GM12892 (cell line): ENCODE measurements around the gene TOP1.
A peak's percentile ranks its signal among the peaks of the same experiment; 100 is the strongest.

Experiments used
- DNase-seq: peaks from one replicate; pipeline ENCODE4 v3.0.0; 2011; ENCODE audit not compliant: insufficient read length
- FAIRE-seq: peaks from 2 replicates; lab custom pipeline; 2011; peaks lifted over from hg19 to GRCh38; lab: Jason Lieb, UNC
- POLR2A ChIP-seq: IDR thresholded peaks from 2 replicates; pipeline ENCODE4 v1.6.1; 2011; ENCODE audit warnings: low read depth, low read length, control low read depth
- POLR2AphosphoS5 ChIP-seq: IDR thresholded peaks from 2 replicates; pipeline ENCODE4 v1.6.1; 2011; ENCODE audit warnings: low read depth, low read length, control low read depth
- TAF1 ChIP-seq: IDR thresholded peaks from 2 replicates; pipeline ENCODE4 v1.6.1; 2011; ENCODE audit warnings: low read depth, mild to moderate bottlenecking, control low read depth, low read length, borderline replicate concordance

TOP1 gene

DNA sequence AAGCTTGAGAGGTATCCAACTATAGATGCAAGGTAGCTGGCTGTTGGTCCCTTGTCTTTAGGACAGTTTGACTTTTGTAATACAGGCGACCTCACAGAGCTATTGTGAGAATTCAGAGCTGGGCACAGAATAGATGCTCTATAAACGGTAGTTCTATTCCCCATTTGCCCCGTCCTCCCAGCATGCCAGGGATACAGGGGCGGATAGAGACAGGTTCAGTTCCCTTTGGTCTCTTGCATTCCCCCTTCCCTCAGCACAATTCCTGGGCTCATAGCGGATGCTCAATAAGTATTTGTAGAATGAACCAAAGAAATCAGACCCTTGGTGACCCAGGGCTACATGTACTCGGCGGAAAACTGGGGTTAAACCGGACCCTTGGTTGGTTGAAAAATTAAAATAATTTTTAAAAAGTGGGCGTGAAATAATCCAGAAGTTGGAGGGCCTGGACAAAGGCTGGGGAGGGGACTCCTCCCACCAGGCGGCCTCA lies 707 bp upstream of the TOP1 start:
- FAIRE-seq (no peak), DNase-seq (no peak)
- TF ChIP-seq TAF1: no peak
- TF ChIP-seq POLR2A: no peak
- TF ChIP-seq POLR2AphosphoS5: no peak

DNA sequence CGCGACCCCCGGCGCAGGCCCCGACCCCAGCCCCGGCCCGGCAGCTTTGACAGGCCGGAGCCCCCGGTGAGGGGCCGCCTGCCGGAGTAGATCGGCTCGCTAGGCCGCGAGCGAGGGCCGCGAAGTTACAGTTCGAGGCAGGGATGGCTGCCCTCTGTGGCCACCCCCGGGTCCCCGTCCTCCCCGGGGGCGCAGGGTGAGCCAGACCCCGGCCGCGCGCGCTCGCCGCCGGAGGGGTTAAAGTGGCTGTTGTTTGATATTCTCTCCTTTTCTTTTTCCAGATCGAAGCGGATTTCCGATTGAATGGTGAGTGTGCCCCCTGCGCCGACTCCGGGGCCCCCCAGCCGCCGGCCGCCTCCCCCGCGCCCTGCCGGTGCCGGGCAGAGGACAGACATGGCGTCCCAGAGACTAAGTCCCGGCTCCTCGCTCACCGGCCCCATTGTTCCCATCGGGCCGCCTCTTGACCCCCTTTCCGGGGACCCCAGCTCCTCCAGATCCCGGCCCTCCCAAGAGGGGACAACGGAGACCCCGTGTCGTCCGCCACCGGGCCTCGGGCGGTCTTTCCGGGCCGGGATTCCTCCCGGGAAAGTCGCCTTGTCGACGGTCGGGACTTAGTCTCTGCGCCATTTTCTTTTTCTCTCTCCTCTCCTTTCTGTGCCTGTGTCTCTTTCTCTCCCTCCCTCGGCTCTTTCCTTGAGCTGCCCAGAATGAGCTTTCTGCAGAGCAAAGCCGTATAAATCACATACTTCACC lies 704 bp downstream of the TOP1 start:
- FAIRE-seq (no peak), DNase-seq (peak; percentile 42)
- TF ChIP-seq POLR2AphosphoS5 (no peak), TAF1 (no peak)

DNA sequence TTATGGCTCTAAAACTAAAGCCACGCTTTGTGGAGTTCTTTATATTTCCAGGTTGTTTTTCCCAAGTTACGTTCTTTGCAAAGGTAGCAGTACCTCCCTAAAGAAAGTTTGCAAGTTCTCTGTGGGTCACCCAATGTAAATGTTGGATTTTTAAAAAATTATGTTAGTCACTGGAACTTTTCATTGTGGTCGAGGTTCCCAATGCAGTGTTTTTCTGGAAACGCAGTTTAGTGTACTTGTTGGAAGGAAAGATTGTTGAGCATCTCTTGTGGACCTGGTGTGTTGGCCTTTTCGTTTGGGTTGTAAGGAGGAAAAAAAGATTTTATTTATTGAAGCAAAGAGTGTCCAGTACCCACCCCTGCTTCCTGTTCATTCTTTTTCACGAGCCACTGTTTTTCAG lies 1.4 kb downstream of the TOP1 start:
- TF ChIP-seq POLR2AphosphoS5: no peak
- TF ChIP-seq TAF1: no peak
- TF ChIP-seq POLR2A: no peak
- DNase-seq (no peak), FAIRE-seq (no peak)

DNA sequence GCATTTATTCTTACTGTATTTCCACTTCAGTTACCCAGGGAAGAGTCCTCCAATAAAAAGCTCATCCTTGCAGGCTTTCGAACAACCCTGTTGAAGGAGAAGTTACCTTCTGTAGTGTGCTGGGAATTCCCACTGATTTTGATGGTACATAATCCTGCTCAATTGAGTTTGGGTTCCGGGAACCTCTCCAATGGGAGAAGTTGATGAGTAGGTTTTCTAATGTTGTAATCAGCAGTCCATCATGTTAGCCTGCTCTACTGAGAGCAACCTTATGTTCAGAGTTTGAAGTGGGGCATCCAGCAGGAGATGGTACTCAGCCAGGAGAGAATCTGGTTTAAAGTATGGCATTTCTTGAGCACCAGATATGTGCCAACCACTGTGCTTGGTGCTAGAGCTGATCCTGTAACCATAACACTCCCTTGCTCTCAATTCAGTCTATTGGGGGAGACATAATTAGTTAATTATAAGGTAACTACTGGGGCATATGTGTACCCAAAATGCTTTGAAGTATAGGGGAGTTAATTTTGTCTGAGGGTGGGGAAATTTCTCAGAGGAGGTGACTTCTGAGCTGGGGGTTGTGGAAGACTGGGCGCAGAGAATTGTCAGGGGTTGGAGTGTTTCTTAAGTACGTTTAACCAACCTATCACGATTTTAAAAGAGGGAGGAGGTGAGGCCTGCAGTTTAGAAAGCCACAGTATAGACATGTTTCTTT lies 2.1 kb downstream of the TOP1 start:
- DNase-seq (no peak), FAIRE-seq (peak; percentile 27)

DNA sequence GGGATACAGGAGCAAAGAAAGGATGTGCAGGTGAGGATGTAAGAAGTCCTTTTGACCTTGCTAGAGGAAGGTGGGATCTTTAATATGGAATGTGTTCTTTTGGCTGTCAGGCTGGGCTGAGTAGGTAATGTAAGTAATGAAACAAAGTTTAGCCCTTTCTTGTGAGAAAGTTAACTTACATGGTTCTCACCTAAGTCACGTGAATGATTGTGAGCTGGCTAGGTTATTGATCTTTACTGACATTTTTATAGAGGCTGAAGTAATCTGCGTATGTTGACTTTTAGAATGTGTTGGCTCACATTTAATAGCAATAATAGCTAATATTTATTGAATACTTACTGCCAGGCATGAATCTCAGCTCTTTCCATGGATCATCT lies 2.6 kb downstream of the TOP1 start:
- TF ChIP-seq TAF1 (no peak), POLR2AphosphoS5 (no peak), POLR2A (no peak)
- FAIRE-seq (peak; percentile 9), DNase-seq (no peak)

More for the DNA sequence above, 2.1 kb downstream of the TOP1 start:
- TF ChIP-seq POLR2AphosphoS5 (no peak), TAF1 (no peak), POLR2A (no peak)

DNA sequence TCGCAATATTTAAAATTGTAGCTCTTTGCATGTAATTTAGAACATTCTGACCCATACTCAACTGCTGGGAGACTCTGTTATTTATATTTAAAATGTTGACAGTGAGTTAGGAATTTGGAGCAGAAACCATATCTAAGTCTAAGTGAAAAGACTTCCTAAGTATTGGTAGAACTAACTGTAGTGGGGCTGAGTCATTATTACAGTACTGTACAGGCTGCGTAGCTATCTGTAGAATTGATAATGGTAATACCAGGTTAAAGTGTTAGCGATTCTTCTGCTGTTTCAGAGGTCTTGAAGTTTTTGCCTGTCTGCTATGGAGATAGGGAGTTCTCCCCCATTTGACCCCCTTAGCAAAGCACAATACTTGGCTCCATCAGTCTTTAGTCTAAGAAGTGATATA lies 3.6 kb downstream of the TOP1 start:
- TF ChIP-seq POLR2A: no peak
- TF ChIP-seq POLR2AphosphoS5: no peak
- TF ChIP-seq TAF1: no peak
- FAIRE-seq (no peak), DNase-seq (no peak)

DNA sequence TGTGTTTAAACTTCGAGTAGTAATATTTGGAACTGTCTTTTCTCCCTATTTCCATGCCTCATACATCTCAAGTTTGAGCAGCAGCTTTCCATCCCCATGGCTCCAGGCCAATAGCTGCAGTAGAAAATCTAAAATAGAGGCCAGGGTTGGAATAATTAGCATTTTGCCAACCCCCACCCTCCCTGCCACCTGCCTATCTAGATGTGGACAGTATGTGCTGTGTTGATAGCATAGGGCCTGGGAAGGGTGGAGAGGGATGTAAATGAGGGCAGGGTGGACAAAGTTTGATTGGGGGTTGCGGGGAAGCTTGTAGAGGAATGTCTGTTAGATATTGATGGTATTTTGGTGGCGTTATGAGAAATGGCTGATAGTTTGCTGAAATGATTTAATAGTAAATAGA lies 5.6 kb downstream of the TOP1 start:
- TF ChIP-seq TAF1: no peak
- no peak for TF ChIP-seq POLR2AphosphoS5
- no peak for TF ChIP-seq POLR2A
- no peak for FAIRE-seq

DNA sequence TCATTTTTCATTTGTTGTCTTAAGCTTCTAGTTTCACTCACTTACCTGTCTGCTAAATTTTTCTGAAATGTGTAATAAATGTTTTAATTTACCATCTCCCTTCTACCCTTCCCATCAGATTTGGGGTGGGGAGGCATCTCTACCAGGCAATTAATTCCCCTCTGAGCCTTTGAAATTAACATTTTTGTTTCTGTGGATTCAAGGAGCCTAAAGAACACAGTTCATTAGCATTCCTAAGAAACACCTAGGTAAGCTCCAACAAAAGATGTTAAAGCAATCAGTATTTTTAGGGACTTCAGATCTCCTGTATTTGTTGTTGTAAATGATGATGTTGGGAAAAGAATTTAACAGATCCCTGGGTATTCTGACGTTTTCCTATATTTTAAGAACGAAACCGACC lies 6.6 kb downstream of the TOP1 start:
- DNase-seq: no peak
- FAIRE-seq: no peak

More for the DNA sequence above, 5.6 kb downstream of the TOP1 start:
- no peak for DNase-seq

DNA sequence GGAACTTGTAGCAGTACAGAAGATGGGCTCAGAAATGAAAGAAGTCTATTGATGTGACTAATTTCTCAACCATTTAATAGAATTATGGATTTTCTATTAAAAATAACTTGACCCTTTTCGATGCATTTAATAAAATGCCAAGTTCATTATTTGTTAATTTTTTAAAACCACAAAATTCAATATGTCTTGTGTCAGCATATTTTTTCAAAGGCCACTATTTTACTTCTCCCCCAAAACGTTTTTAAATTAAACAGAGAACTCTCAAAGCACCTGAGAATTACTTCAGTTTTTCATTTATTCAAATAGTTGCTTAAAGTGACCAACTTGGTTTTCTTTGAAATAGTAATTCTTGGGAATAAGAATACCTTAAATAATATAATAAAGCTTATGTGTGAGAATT lies 8.6 kb downstream of the TOP1 start:
- FAIRE-seq (no peak), DNase-seq (no peak)
- TF ChIP-seq POLR2A: no peak
- no peak for TF ChIP-seq TAF1
- TF ChIP-seq POLR2AphosphoS5: no peak

More for the DNA sequence above, 6.6 kb downstream of the TOP1 start:
- TF ChIP-seq POLR2AphosphoS5 (no peak), POLR2A (no peak), TAF1 (no peak)

DNA sequence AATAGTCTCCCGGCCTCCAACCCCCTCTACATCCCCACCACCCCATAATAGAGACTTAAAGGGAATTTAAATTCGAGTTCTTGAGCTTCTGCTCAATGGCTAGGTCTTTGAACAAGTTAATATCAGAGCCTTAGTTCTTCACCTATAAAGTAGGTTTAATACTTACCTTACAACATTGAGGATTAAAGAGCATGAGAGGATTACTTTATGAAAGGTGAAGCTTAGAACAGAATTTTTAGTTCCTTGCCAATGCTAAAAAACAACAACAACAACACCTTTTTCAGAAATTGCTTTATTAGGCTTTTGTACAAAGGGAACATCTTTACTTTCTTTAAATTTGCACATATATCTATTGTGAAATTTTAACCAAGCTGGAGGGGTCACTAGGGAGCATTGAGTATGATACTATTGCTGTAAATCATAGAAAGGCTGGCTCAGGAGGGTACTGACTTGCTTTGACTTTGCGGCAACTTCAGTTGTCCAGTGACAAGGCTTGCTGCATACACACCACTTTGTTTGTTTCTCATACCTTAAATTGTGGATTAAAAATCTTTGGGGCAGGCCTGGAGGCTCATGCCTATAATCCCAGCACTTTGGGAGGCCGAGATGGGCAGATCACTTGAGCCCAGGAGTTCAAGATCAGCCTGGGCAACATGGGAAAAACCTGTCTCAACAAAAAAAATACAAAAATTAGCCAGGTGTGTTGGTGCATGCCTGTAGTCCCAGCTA lies 9.7 kb downstream of the TOP1 start:
- TF ChIP-seq POLR2A: no peak
- TF ChIP-seq POLR2AphosphoS5: no peak
- no peak for FAIRE-seq
- DNase-seq: no peak

DNA sequence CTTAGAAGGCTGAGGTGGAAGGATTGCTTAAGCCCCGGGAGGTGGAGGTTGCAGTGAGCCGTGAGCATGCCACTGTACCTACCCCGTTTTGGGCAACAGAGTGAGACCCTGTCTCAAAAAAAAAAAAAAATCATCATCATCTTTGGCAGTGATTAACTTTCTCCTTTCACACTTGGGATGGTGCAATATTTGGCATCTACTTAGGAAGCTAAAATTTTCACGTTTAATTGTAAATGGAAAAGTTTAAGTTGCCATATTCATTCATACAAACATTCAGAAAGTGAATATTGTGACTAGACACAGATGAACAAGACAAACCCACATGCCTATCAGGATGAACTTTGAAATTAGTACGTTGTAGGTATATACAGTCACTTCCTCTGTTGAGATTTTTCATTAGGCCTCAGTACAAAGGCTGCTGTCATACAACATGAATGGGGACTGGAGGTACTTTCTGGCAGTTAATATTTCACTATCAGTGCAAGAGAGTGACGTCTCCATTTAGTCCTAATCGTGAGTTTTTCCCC lies 10.3 kb downstream of the TOP1 start:
- DNase-seq (no peak), FAIRE-seq (no peak)
- TF ChIP-seq POLR2AphosphoS5 (no peak), POLR2A (no peak), TAF1 (no peak)

DNA sequence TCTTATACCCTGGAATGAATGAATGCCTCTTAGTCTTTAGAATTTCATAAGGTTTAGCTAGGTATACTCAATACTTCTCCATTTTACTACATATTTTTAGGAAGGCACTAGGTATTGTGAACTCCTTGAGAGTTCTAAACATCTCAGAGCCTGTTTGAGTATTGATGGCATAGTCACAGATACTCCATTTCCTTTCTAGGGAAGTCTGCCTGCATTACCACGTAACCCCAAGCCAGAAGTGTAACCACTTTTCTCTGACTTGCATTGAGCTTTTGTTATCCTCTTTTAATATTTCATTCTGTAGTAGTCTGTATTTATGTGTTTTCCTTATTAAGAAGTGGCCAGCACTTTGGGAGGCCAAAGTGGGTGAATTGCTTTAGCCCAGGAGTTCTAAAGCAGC lies 12.2 kb downstream of the TOP1 start:
- TF ChIP-seq POLR2AphosphoS5 (no peak), POLR2A (no peak), TAF1 (no peak)
- FAIRE-seq: no peak

More for the DNA sequence above, 12.2 kb downstream of the TOP1 start:
- DNase-seq: no peak
